Esophagus (tissue), 2 donors: ENCODE results near the gene UBE2N. TPM values are rescaled to one million over a fixed set of nuclear protein-coding genes. Genes with fewer than 3 reads are reported as not detected.

ENCODE experiments used
- H3K27ac ChIP-seq, 2 donors: one replicate each; pipeline ENCODE4 v1.5.1; 2013; ENCODE audit warnings: low read depth in 2 of 2, mild to moderate bottlenecking in 2 of 2, inconsistent platforms in 1 of 2, low read length in 1 of 2, moderate library complexity in 1 of 2
- H3K27me3 ChIP-seq, 2 donors: one replicate each; pipeline ENCODE4 v1.6.1; 2013; ENCODE audit warnings: low read length in 2 of 2, control low read depth in 1 of 2, mild to moderate bottlenecking in 1 of 2; ENCODE audit not compliant: insufficient read depth in 2 of 2, control insufficient read depth in 1 of 2
- H3K36me3 ChIP-seq, 2 donors: one replicate each; pipeline ENCODE4 v1.6.1; 2013; ENCODE audit warnings: low read length in 1 of 2; ENCODE audit not compliant: control insufficient read depth in 2 of 2, insufficient read depth in 2 of 2
- H3K4me1 ChIP-seq, 2 donors: one replicate each; pipeline ENCODE4 v1.6.1; 2013; ENCODE audit warnings: low read length in 1 of 2; ENCODE audit not compliant: control insufficient read depth in 2 of 2, insufficient read depth in 2 of 2
- H3K4me3 ChIP-seq, 2 donors: one replicate each; pipeline ENCODE4 v1.5.1; 2013; ENCODE audit warnings: low read length in 2 of 2, mild to moderate bottlenecking in 2 of 2, low read depth in 1 of 2, moderate library complexity in 1 of 2
- H3K9me3 ChIP-seq, 2 donors: one replicate each; pipeline ENCODE4 v1.6.1; 2013; ENCODE audit warnings: mild to moderate bottlenecking in 2 of 2, low read depth in 1 of 2, low read length in 1 of 2, moderate library complexity in 1 of 2; ENCODE audit not compliant: control insufficient read depth in 2 of 2, insufficient read depth in 1 of 2
- WGBS, 2 donors: extraction: QIAGEN DNeasy Blood & Tissue Kit; methylation state at CpG; one replicate each; pipeline ENCODE4 v1.1.7; 2013; 5-methylcytosine and 5-hydroxymethylcytosine counted together
- polyA plus RNA-seq, 2 donors: library from polyadenylated mRNA; stranded (reverse); fragments of 200-250 nt; gene quantifications; one replicate each; pipeline ENCODE4 v1.2.3, GENCODE V29; 2013
- donor health status: healthy with polysubstance abuse.
- donor health status: Bipolar disorder and iron deficiency.

UBE2N gene
- polyA plus RNA-seq, 2 donors = 45.3 to 66.2 TPM

DNA sequence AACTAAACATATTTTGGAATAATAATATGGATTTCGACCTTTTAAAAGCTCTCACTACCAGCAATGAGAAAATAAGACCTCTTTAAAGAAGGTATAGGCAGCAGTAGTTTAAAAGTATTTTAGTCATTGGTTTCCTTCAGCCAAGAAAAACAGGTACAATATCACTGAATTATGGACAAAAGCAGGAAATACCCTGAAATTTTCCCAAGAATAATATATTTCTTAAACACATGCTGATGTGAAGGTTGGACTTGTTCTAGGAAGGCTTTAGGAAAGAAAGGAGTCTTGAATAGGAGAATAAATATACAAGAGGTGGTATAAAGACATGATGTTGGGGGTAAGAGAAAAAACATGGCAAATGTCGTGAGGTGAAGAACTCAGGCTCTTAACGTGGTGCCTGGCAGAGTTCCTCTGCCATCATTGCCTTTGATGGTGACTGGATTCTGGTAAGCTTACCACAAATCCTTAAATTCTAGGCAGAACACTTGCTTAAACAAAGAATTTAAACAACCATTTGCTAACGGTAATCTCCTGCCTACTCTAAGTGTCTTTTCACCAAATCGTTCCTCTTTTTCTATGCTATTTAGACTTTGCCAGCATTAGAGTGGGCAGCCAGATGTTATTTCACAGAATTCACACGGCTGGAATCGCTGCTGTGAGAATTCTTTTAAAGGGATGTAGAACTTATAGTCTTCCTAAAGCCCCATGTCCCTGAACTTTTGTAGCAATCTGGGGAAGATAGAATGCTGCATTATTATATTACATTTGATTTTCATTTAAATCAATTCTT is 75.9 kb downstream of the UBE2N start:
- Histone ChIP-seq H3K4me3 (no peak overlapping the region), H3K36me3 (no peaks in the 10 kb centered on the region), H3K27me3 (no peaks in the 10 kb centered on the region), H3K9me3 (no peaks in the 10 kb centered on the region), H3K27ac (no peak overlapping the region), H3K4me1 (no peaks in the 10 kb centered on the region)
- 78 to 79% methylated on average over 7 of the region's 7 CpGs for WGBS, 2 donors

GRCh38 chr12:93363841-93364297 is 77.9 kb downstream of the UBE2N start:
- Histone ChIP-seq H3K4me3 (no peak overlapping the region), H3K36me3 (no peaks in the 10 kb centered on the region), H3K4me1 (no peaks in the 10 kb centered on the region), H3K9me3 (no peaks in the 10 kb centered on the region), H3K27ac (no peak overlapping the region), H3K27me3 (no peaks in the 10 kb centered on the region)
- 72% methylated on average over 3 of the region's 3 CpGs for WGBS, 2 donors

DNA sequence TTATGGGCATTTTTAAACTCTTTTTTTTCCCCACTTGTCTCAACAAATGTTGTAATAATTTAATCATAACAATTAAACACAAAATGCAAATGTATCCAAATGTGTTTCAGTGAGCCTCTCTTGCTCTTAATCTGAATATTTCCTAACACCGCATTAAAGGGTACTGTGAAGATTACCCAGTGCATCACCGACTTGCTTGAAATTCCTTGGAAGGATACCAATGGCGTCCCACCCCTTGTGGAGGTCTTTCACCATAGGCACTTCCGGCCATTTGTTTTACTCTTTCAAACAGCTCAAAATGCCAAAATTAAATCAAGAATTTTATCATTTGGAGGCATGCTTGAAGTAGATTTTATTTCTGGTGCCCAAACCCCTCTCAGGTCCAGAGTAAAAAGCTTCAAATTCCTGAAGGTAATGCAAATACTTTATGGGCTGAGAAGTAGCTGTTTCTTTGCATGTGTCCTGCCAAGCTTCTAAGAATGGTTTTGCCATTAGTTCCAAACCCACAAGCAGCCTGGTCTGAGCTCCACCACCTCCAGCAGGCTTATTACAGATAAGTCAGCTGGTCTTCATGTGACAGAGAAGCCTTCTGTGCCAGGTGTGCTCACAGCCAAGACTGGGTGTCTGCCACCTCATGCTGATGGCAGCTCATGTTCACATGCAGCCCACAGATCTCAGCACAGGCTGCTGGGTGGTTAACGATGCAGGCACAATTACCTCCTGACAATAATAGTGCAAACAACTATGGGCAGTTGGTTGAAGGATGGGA is 80.4 kb downstream of the UBE2N start:
- Histone ChIP-seq H3K4me1 (no peaks in the 10 kb centered on the region), H3K9me3 (no peaks in the 10 kb centered on the region), H3K27me3 (no peaks in the 10 kb centered on the region), H3K27ac (no peak overlapping the region), H3K4me3 (no peak overlapping the region), H3K36me3 (no peaks in the 10 kb centered on the region)
- 81% methylated on average over 5 of the region's 5 CpGs for WGBS, 2 donors

GRCh38 chr12:93360688-93361087 is 81.1 kb downstream of the UBE2N start:
- Histone ChIP-seq H3K27me3 (no peaks in the 10 kb centered on the region), H3K4me1 (no peaks in the 10 kb centered on the region), H3K27ac (no peak overlapping the region), H3K9me3 (no peaks in the 10 kb centered on the region), H3K4me3 (no peak overlapping the region), H3K36me3 (no peaks in the 10 kb centered on the region)
- 64 to 78% methylated on average over 2 of the region's 2 CpGs for WGBS, 2 donors

DNA sequence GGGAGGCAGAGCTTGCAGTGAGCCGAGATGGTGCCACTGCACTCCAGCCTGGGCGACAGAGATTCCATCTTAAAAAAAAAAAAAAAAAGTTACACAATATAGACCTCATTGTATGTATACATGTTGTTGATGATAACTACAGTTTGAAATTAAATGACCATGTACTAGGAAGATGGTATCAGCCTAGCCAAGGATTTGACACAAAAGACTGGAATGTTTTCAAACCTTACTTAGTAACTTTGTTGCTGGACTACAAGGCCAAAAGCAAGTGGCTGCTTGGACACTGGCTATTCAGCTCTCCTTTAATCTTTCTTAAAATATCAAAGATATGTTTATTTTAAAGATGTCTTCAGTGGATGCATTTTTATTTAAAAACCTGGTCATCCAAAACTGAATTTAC is 82.9 kb downstream of the UBE2N start:
- no peak overlapping the region for H3K27ac ChIP-seq
- no peaks in the 10 kb centered on the region for H3K9me3 ChIP-seq
- H3K36me3 ChIP-seq = no peaks in the 10 kb centered on the region
- no peaks in the 10 kb centered on the region for H3K27me3 ChIP-seq
- no peak overlapping the region for H3K4me3 ChIP-seq
- 86 to 98% methylated on average over 2 of the region's 2 CpGs for WGBS, 2 donors
- H3K4me1 ChIP-seq = no peaks in the 10 kb centered on the region

- H3K27ac ChIP-seq = no peak overlapping the region
- no peaks in the 10 kb centered on the region for H3K36me3 ChIP-seq
- H3K9me3 ChIP-seq = no peaks in the 10 kb centered on the region
- 95 to 100% methylated on average over 2 of the region's 2 CpGs for WGBS, 2 donors
- no peak overlapping the region for H3K4me3 ChIP-seq
- no peaks in the 10 kb centered on the region for H3K4me1 ChIP-seq
- H3K27me3 ChIP-seq = no peaks in the 10 kb centered on the region
Measured at GRCh38 chr12:93358058-93358457, 83.7 kb downstream of the UBE2N start.

DNA sequence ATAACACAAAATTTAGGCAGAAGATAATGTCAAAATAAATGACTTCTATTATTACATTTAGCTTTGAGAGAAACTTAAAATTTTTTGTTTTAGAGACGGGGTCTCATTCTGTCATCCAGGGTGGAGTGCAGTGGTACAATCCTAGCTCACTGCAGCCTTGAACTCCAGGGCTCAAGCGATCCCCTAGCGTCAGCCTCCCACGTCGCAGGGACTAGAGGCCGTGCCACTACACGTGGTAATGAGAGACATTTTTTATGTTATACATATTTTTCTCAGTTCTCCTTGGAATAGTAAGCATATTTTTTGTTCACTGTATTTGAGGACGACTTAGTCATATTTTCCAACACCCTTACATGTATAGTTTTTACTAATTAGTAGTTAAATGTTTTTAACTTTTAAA is 85.5 kb downstream of the UBE2N start:
- no peaks in the 10 kb centered on the region for H3K9me3 ChIP-seq
- H3K27ac ChIP-seq = no peak overlapping the region
- H3K4me3 ChIP-seq = no peak overlapping the region
- no peaks in the 10 kb centered on the region for H3K36me3 ChIP-seq
- H3K27me3 ChIP-seq = no peaks in the 10 kb centered on the region
- no peaks in the 10 kb centered on the region for H3K4me1 ChIP-seq
- 91 to 94% methylated on average over 8 of the region's 8 CpGs for WGBS, 2 donors

Other genes with a start within 250 kb of the UBE2N start
- 10 to 100 TPM in 1 of 2 donors, 1 to 10 TPM in 1; 7.0 to 12.5 TPM for gene NUDT4, start 64.0 kb downstream of the UBE2N start, polyA plus RNA-seq
- gene MRPL42, start 25.6 kb upstream of the UBE2N start, polyA plus RNA-seq = 10 to 100 TPM; 24.6 to 33.4 TPM
- gene SOCS2, start 130.7 kb upstream of the UBE2N start, polyA plus RNA-seq = 1 to 10 TPM; 4.0 to 8.2 TPM
- 10 to 100 TPM in 1 of 2 donors, 1 to 10 TPM in 1; 4.2 to 12.0 TPM for gene CRADD, start 235.4 kb upstream of the UBE2N start, polyA plus RNA-seq